Measurements from ENCODE around the gene TTBK2. TPM values are rescaled to one million over a fixed set of nuclear protein-coding genes. Genes with fewer than 3 reads are reported as not detected.

TTBK2 gene
- total and polyA plus RNA-seq, 10 of the 15 experiments (the other 5 are each of a cell fraction or from before 2014, with no cell fraction given), result 0.66 to 9.1 (median 3.7) TPM

DNA sequence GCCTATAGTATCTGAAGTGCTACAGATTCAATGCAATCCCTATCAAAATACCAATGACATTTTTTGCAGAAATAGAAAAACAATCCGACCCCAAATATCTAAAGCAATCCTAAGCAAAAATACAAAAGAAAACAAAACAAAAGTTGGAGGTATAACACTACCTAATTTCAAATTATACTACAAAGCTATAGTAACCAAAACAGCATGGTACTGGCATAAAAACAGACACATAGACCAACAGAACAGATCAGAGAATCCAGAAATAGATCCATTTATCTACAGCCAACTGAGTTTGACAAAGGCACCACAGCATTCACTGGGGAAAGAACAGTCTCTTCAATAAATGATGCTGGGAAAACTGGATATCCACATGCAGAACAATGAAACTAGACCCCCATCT is 159.8 kb downstream of the TTBK2 start:
- RAD21 ChIA-PET (ENCODE audit: unreplicated experiment), result no interaction called here
- TF ChIP-seq MLLT1 (IDR thresholded peaks at IDR 0.05) (no peak), MEF2A (IDR thresholded peaks at IDR 0.05; ENCODE audit: insufficient read depth, low read depth, low read length) (no peak), PAX8 (IDR thresholded peaks at IDR 0.05) (no peak), STAT3 (IDR thresholded peaks at IDR 0.05; ENCODE audit: low read depth, low read length) (no peak), MTA2 (IDR thresholded peaks at IDR 0.05; ENCODE audit: low read depth) (no peak), TCF12 (IDR thresholded peaks at IDR 0.05; ENCODE audit: low read depth, low read length) (no peak), SUPT20H (IDR thresholded peaks at IDR 0.05; ENCODE audit: borderline replicate concordance, control insufficient read depth, low read depth, low read length) (no peak), NKRF (conservative IDR thresholded peaks at IDR 0.05) (no peak), ESRRA (IDR thresholded peaks at IDR 0.05; ENCODE audit: low read length) (no peak), ZBED1 (IDR thresholded peaks at IDR 0.05; ENCODE audit: borderline replicate concordance) (no peak), NFYA (IDR thresholded peaks at IDR 0.05; ENCODE audit: borderline replicate concordance, low read depth, low read length) (no peak), IRF4 (IDR thresholded peaks at IDR 0.05; ENCODE audit: low read depth, low read length) (no peak), FOS (IDR thresholded peaks at IDR 0.05; ENCODE audit: borderline replicate concordance, extremely low read depth, insufficient read length) (no peak), CBFB (IDR thresholded peaks at IDR 0.05; ENCODE audit: low read depth) (no peak)
- TF ChIP-seq, protein P1, sequence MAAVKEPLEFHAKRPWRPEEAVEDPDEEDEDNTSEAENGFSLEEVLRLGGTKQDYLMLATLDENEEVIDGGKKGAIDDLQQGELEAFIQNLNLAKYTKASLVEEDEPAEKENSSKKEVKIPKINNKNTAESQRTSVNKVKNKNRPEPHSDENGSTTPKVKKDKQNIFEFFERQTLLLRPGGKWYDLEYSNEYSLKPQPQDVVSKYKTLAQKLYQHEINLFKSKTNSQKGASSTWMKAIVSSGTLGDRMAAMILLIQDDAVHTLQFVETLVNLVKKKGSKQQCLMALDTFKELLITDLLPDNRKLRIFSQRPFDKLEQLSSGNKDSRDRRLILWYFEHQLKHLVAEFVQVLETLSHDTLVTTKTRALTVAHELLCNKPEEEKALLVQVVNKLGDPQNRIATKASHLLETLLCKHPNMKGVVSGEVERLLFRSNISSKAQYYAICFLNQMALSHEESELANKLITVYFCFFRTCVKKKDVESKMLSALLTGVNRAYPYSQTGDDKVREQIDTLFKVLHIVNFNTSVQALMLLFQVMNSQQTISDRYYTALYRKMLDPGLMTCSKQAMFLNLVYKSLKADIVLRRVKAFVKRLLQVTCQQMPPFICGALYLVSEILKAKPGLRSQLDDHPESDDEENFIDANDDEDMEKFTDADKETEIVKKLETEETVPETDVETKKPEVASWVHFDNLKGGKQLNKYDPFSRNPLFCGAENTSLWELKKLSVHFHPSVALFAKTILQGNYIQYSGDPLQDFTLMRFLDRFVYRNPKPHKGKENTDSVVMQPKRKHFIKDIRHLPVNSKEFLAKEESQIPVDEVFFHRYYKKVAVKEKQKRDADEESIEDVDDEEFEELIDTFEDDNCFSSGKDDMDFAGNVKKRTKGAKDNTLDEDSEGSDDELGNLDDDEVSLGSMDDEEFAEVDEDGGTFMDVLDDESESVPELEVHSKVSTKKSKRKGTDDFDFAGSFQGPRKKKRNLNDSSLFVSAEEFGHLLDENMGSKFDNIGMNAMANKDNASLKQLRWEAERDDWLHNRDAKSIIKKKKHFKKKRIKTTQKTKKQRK (IDR thresholded peaks at IDR 0.05; ENCODE audit: low read depth, low read length), result no peak
- TF ChIP-seq, protein P2, sequence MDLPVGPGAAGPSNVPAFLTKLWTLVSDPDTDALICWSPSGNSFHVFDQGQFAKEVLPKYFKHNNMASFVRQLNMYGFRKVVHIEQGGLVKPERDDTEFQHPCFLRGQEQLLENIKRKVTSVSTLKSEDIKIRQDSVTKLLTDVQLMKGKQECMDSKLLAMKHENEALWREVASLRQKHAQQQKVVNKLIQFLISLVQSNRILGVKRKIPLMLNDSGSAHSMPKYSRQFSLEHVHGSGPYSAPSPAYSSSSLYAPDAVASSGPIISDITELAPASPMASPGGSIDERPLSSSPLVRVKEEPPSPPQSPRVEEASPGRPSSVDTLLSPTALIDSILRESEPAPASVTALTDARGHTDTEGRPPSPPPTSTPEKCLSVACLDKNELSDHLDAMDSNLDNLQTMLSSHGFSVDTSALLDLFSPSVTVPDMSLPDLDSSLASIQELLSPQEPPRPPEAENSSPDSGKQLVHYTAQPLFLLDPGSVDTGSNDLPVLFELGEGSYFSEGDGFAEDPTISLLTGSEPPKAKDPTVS (IDR thresholded peaks at IDR 0.05; ENCODE audit: low read depth, low read length), result no peak

More for the DNA sequence above, 159.8 kb downstream of the TTBK2 start:
- intact Hi-C loops (cut with micrococcal nuclease; ENCODE audit: unreplicated experiment) (no loop called here), in situ Hi-C loops (cut with MboI) (no loop called here)
- BruUV-seq (replicated peaks), result no TSS peak
- Histone ChIP-seq H3K27ac (ENCODE audit: control insufficient read depth, insufficient read depth) (no peak overlapping the region), H3K4me1 (ENCODE audit: control insufficient read depth, insufficient read depth, low read length) (no peaks in the 10 kb centered on the region), H3K9me3 (replicated peaks; ENCODE audit: control insufficient read depth, insufficient read depth, low read length) (peaks cover 2% of the 10 kb centered on the region; the same call in 2 of the 3 replicates), H3K9ac (ENCODE audit: control insufficient read depth, insufficient read depth, low read length) (no peak overlapping the region), H3K36me3 (ENCODE audit: control insufficient read depth in 2 of 2, insufficient read depth in 2 of 2, low read length in 1 of 2) (no peaks in the 10 kb centered on the region), H3K79me2 (ENCODE audit: control insufficient read depth, insufficient read depth, low read length) (no peaks in the 10 kb centered on the region), H2AFZ (ENCODE audit: control insufficient read depth, low read depth, low read length) (no peak overlapping the region), H3K4me3 (no peak overlapping the region), H4K20me1 (ENCODE audit: control insufficient read depth, insufficient read depth) (no peaks in the 10 kb centered on the region), H3K27me3 (replicated peaks in 1 of 2; ENCODE audit: control insufficient read depth in 2 of 2, insufficient read depth in 2 of 2, low read length in 1 of 2) (no peaks in the 10 kb centered on the region), H3K4me2 (ENCODE audit: control insufficient read depth, insufficient read depth) (no peak overlapping the region)
- 50% methylated on average over 1 of the region's 1 CpG for WGBS (ENCODE audit: insufficient coverage, insufficient replicate concordance, low lambda C conversion rate, missing lambda C conversion rate)
- DNase-seq (ENCODE audit: low read depth, low spot score) (no peak), FAIRE-seq (no peak), ATAC-seq (no peak)
- SMC1A ChIA-PET (ENCODE audit: uncharacterized antibody, unreplicated experiment), result no interaction called here
- CTCF ChIA-PET, result no interaction called here
- POLR2A ChIA-PET, result interaction anchor here (0.7 kb wide), 1 partner anchor 180 kb away, joined by 6 read pairs; no protein-coding TSS in a partner anchor
